Measurements from ENCODE around the gene SIDT1.

- TF ChIP-seq CTCF (IDR thresholded peaks at IDR 0.05), result no peak
- no peak for TF ChIP-seq POLR2A (IDR thresholded peaks at IDR 0.05)
Measured at GRCh38 chr3:113637756-113638155, 105.4 kb downstream of the SIDT1 start.

Measured in right lobe of liver (tissue), 4 donors.